HepG2 (cell line): Measurements from ENCODE around the gene SLC4A2. TPM values are rescaled to one million over a fixed set of nuclear protein-coding genes. Genes with fewer than 3 reads are reported as not detected.

Experiments used
- ARNT2 ChIP-seq: sonication (generic); formaldehyde crosslinking; IDR thresholded peaks from 2 replicates; pipeline ENCODE4 v1.8.0; 2022; ENCODE audit warnings: mild to moderate bottlenecking, low read depth, missing genetic modification reagents, moderate library complexity
- EED ChIP-seq: sonication (generic); formaldehyde crosslinking; IDR thresholded peaks from 2 replicates; pipeline ENCODE4 v1.5.0; 2020; ENCODE audit warnings: mild to moderate bottlenecking, missing genetic modification reagents
- ESRRA ChIP-seq: sonication (generic); formaldehyde crosslinking; IDR thresholded peaks from 2 replicates; pipeline ENCODE4 v1.5.1; 2020; ENCODE audit warnings: mild to moderate bottlenecking, low read depth, missing genetic modification reagents
- FOXO4 ChIP-seq: sonication (generic); formaldehyde crosslinking; conservative IDR thresholded peaks from 2 replicates; pipeline ENCODE4 v1.8.1; 2023; ENCODE audit warnings: missing genetic modification reagents
- IKZF1 ChIP-seq: fragments of 450-650 bp; IDR thresholded peaks from 2 replicates; pipeline ENCODE4 v1.7.1; 2016
- IRF2 ChIP-seq: IDR thresholded peaks from 2 replicates; pipeline ENCODE4 v1.6.1; 2018; ENCODE audit warnings: missing genetic modification reagents, missing compliant biosample characterization
- MTA1 ChIP-seq: sonication (generic); formaldehyde crosslinking; IDR thresholded peaks from 2 replicates; pipeline ENCODE4 v1.4.0; 2020; ENCODE audit warnings: missing genetic modification reagents, mild to moderate bottlenecking, borderline replicate concordance
- MYNN ChIP-seq: sonication (generic); formaldehyde crosslinking; IDR thresholded peaks from 2 replicates; pipeline ENCODE4 v1.4.0; 2020; ENCODE audit warnings: mild to moderate bottlenecking, low read depth, missing genetic modification reagents
- PATZ1 ChIP-seq: sonication (generic); formaldehyde crosslinking; IDR thresholded peaks from 2 replicates; pipeline ENCODE4 v1.4.0; 2020; ENCODE audit warnings: missing genetic modification reagents
- SALL1 ChIP-seq: sonication (generic); formaldehyde crosslinking; IDR thresholded peaks from 2 replicates; pipeline ENCODE4 v1.8.0; 2022; ENCODE audit warnings: mild to moderate bottlenecking, missing genetic modification reagents
- SRY ChIP-seq: sonication (generic); formaldehyde crosslinking; IDR thresholded peaks from 2 replicates; pipeline ENCODE4 v1.8.0; 2022; ENCODE audit warnings: mild to moderate bottlenecking, missing genetic modification reagents
- UBTF ChIP-seq: sonication (generic); formaldehyde crosslinking; IDR thresholded peaks from 2 replicates; pipeline ENCODE4 v1.4.0; 2020; ENCODE audit warnings: mild to moderate bottlenecking, missing genetic modification reagents
- ZBTB39 ChIP-seq: sonication (generic); formaldehyde crosslinking; IDR thresholded peaks from 2 replicates; pipeline ENCODE4 v1.5.0; 2020; ENCODE audit warnings: missing genetic modification reagents
- ZFP41 ChIP-seq: sonication (generic); formaldehyde crosslinking; IDR thresholded peaks from 2 replicates; pipeline ENCODE4 v1.4.0; 2020; ENCODE audit warnings: mild to moderate bottlenecking, missing genetic modification reagents, borderline replicate concordance
- ZFY ChIP-seq: sonication (generic); formaldehyde crosslinking; IDR thresholded peaks from 2 replicates; pipeline ENCODE4 v1.4.0; 2020; ENCODE audit warnings: missing genetic modification reagents
- ZNF143 ChIP-seq: sonication (generic); formaldehyde crosslinking; IDR thresholded peaks from 2 replicates; pipeline ENCODE4 v1.4.0; 2020; ENCODE audit warnings: missing genetic modification reagents
- ZNF333 ChIP-seq: sonication (generic); formaldehyde crosslinking; IDR thresholded peaks from 2 replicates; pipeline ENCODE4 v1.4.0; 2020; ENCODE audit warnings: mild to moderate bottlenecking, missing genetic modification reagents, borderline replicate concordance
- ZNF710 ChIP-seq: sonication (generic); formaldehyde crosslinking; IDR thresholded peaks from 2 replicates; pipeline ENCODE4 v1.5.0; 2020; ENCODE audit warnings: mild to moderate bottlenecking, missing genetic modification reagents, borderline replicate concordance
- ZNF761 ChIP-seq: sonication (generic); formaldehyde crosslinking; conservative IDR thresholded peaks from 2 replicates; pipeline ENCODE4 v1.4.0; 2020; ENCODE audit warnings: mild to moderate bottlenecking, missing genetic modification reagents
- polyA plus RNA-seq, 8 experiments: library from polyadenylated mRNA; depleted of rRNA in 3 of 8; stranded (reverse) in 7 of 8; unstranded in 1 of 8; fragments of >200 nt; fragmentation: Illumina TruSeq in 4 of 8; extraction: Trizol in 4 of 8; gene quantifications; 2 replicates each; pipeline versions ENCODE4 v1.2.1 to v1.2.3, GENCODE V29; 2011 to 2016; ENCODE audit warnings: low read depth in 4 of 8, missing spikeins in 1 of 8, mixed read lengths in 1 of 8; ENCODE audit not compliant: insufficient read depth in 1 of 8
- total RNA-seq, 5 experiments: library from RNA; depleted of rRNA; stranded (reverse); fragments of >200 nt; fragmentation: Illumina TruSeq; extraction: Trizol; gene quantifications; 2 replicates each; pipeline ENCODE4 v1.2.3, GENCODE V29; 2016; ENCODE audit warnings: low read depth in 1 of 5

Gene SLC4A2
- total and polyA plus RNA-seq, 2 of the 13 experiments (the other 11 are each of a cell fraction or from before 2014, with no cell fraction given): 51.9 to 73.4 TPM

GRCh38 chr7:151080522-151081169, 21.3 kb downstream of the SLC4A2 start, which contains the start of gene FASTK (continued):
- peak; percentile 79; the same call in 1 of the 2 replicates for TF ChIP-seq ARNT2 (CRISPR knock-in tag)
- 0 out of 2 replicates have a peak, but pooled peaks have one; percentile 25 for TF ChIP-seq SRY (CRISPR knock-in tag)
- peak; percentile 75; the same call in 1 of the 2 replicates for TF ChIP-seq ESRRA (CRISPR knock-in tag)
- TF ChIP-seq MYNN (CRISPR knock-in tag): no peak; the same call in 1 of the 2 replicates
- TF ChIP-seq IRF2 (CRISPR knock-in tag): peak; percentile 66
- no peak for TF ChIP-seq EED (CRISPR knock-in tag)
- no peak; the same call in 1 of the 2 replicates for TF ChIP-seq ZFP41 (CRISPR knock-in tag)
- TF ChIP-seq SALL1 (CRISPR knock-in tag): peak; percentile 60
- no peak for TF ChIP-seq IKZF1
- TF ChIP-seq UBTF (CRISPR knock-in tag): peak; percentile 66
- peak; percentile 93 for TF ChIP-seq ZFY (CRISPR knock-in tag)
- peak; percentile 37; the same call in 1 of the 2 replicates for TF ChIP-seq ZNF761 (CRISPR knock-in tag)
- 0 out of 2 replicates have a peak, but pooled peaks have one; percentile 77 for TF ChIP-seq FOXO4 (CRISPR knock-in tag)
- TF ChIP-seq MTA1 (CRISPR knock-in tag): peak; percentile 77; the same call in 1 of the 2 replicates
- peak; percentile 91 for TF ChIP-seq ZNF143
- TF ChIP-seq PATZ1 (CRISPR knock-in tag): peak; percentile 83
- TF ChIP-seq ZNF710 (CRISPR knock-in tag): 0 out of 2 replicates have a peak, but pooled peaks have one; percentile 68
- peak; percentile 89; the same call in 1 of the 2 replicates for TF ChIP-seq ZNF333 (CRISPR knock-in tag)
- TF ChIP-seq ZBTB39: no peak
